Middle frontal gyrus (tissue), 1 donor: Measurements from ENCODE around the gene BFAR.
"Not testable (repeated sequence)": the region's sequence is repeated elsewhere in the genome, so short reads cannot be mapped to it uniquely, and the experiment has no call there.

Experiments
- DNase-seq: peaks from one replicate; pipeline ENCODE4 v3.0.0-alpha.2; 2015; ENCODE audit warnings: low spot score; ENCODE audit errors: extremely low spot score

BFAR gene

GRCh38 chr16:14636179-14636950 is 3.6 kb downstream of the BFAR start:
- DNase-seq: not testable (repeated sequence)

GRCh38 chr16:14636951-14637240 is 4.1 kb downstream of the BFAR start:
- not testable (repeated sequence) for DNase-seq

GRCh38 chr16:14640538-14640937 is 7.8 kb downstream of the BFAR start:
- no peak for DNase-seq

GRCh38 chr16:14641206-14641605 is 8.5 kb downstream of the BFAR start:
- DNase-seq: no peak

GRCh38 chr16:14641926-14642325 is 9.2 kb downstream of the BFAR start:
- no peak for DNase-seq

- DNase-seq: no peak
Observed at GRCh38 chr16:14649816-14650215, 17.1 kb downstream of the BFAR start.

- no peak for DNase-seq
Observed at GRCh38 chr16:14650629-14651028, 17.9 kb downstream of the BFAR start.

GRCh38 chr16:14652726-14653125 is 20.0 kb downstream of the BFAR start:
- no peak for DNase-seq

GRCh38 chr16:14658063-14658462 is 25.3 kb downstream of the BFAR start:
- no peak for DNase-seq

- DNase-seq: no peak
Observed at GRCh38 chr16:14667347-14668266, 34.9 kb downstream of the BFAR start.

GRCh38 chr16:14668556-14669223 is 35.9 kb downstream of the BFAR start:
- no peak for DNase-seq

- DNase-seq: no peak
Observed at GRCh38 chr16:14669776-14670175, 37.0 kb downstream of the BFAR start.

- DNase-seq: no peak
Observed at GRCh38 chr16:14672403-14672971, 39.7 kb downstream of the BFAR start.

GRCh38 chr16:14676633-14677032 is 43.9 kb downstream of the BFAR start:
- DNase-seq: no peak

GRCh38 chr16:14677627-14678026 is 44.9 kb downstream of the BFAR start:
- DNase-seq: no peak

GRCh38 chr16:14678748-14679497 is 46.2 kb downstream of the BFAR start:
- DNase-seq: no peak

- not testable (repeated sequence) for DNase-seq
Observed at GRCh38 chr16:14680396-14680795, 47.6 kb downstream of the BFAR start.

- DNase-seq: no peak
Observed at GRCh38 chr16:14681115-14681514, 48.4 kb downstream of the BFAR start.

GRCh38 chr16:14682121-14682520 is 49.4 kb downstream of the BFAR start:
- no peak for DNase-seq

- not testable (repeated sequence) for DNase-seq
Observed at GRCh38 chr16:14685870-14686793, 53.4 kb downstream of the BFAR start.
